Liver (tissue), 3 donors: ENCODE data around the gene PDE4D.

Experiments
- RAD21 ChIP-seq, 2 donors: IDR thresholded peaks; 2 replicates each; pipeline ENCODE4 v1.6.1; 2016; ENCODE audit warnings: antibody characterized with exemption in 2 of 2, mild to moderate bottlenecking in 2 of 2
- RXRA ChIP-seq, 2 donors: IDR thresholded peaks; 2 replicates each; pipeline ENCODE4 v1.6.1; 2017 to 2018; ENCODE audit warnings: antibody characterized with exemption in 2 of 2, mild to moderate bottlenecking in 1 of 2
- SP1 ChIP-seq: IDR thresholded peaks from 2 replicates; pipeline ENCODE4 v1.6.1; 2018; ENCODE audit warnings: antibody characterized with exemption, mild to moderate bottlenecking
- TAF1 ChIP-seq: conservative IDR thresholded peaks from 2 replicates; pipeline ENCODE4 v1.6.1; 2016; ENCODE audit warnings: antibody characterized with exemption, mild to moderate bottlenecking
- YY1 ChIP-seq: IDR thresholded peaks from 2 replicates; pipeline ENCODE4 v1.6.1; 2016; ENCODE audit warnings: antibody characterized with exemption, mild to moderate bottlenecking
- ZBTB33 ChIP-seq: IDR thresholded peaks from 2 replicates; pipeline ENCODE4 v1.6.1; 2016; ENCODE audit warnings: antibody characterized with exemption
- TF ChIP-seq, protein P1 (sequence below): fragments of 150-350 bp; IDR thresholded peaks from 2 replicates; pipeline ENCODE4 v1.5.1; 2017; ENCODE audit warnings: improper control_type of control experiment, low read depth, low read length; ENCODE audit not compliant: missing input control
- donor health status: healthy.
- donor health status: healthy.

- TF ChIP-seq RAD21 (IDR thresholded peaks at IDR 0.05) (no peak), ZBTB33 (no peak), YY1 (no peak), SP1 (no peak), TAF1 (no peak), RXRA (IDR thresholded peaks at IDR 0.05) (no peak)
- TF ChIP-seq, protein P1, sequence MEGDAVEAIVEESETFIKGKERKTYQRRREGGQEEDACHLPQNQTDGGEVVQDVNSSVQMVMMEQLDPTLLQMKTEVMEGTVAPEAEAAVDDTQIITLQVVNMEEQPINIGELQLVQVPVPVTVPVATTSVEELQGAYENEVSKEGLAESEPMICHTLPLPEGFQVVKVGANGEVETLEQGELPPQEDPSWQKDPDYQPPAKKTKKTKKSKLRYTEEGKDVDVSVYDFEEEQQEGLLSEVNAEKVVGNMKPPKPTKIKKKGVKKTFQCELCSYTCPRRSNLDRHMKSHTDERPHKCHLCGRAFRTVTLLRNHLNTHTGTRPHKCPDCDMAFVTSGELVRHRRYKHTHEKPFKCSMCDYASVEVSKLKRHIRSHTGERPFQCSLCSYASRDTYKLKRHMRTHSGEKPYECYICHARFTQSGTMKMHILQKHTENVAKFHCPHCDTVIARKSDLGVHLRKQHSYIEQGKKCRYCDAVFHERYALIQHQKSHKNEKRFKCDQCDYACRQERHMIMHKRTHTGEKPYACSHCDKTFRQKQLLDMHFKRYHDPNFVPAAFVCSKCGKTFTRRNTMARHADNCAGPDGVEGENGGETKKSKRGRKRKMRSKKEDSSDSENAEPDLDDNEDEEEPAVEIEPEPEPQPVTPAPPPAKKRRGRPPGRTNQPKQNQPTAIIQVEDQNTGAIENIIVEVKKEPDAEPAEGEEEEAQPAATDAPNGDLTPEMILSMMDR = no peak
Observed at GRCh38 chr5:59054963-59055528, 838.5 kb downstream of the PDE4D start.
